IMR-90 (cell line): Measurements from ENCODE around the gene PSEN1. TPM values are rescaled to one million over a fixed set of nuclear protein-coding genes. Genes with fewer than 3 reads are reported as not detected.

Experiments
- ATAC-seq: fragments of 200-7000 bp; cut with Tn5 transposase; 2 replicates; pipeline ENCODE4 v1.9.1; 2020; ENCODE audit warnings: low read depth, mild to moderate bottlenecking, moderate library complexity
- BruUV-seq: library from RNA; stranded (reverse); fragments of 400-500 nt; replicated peaks from 2 replicates; lab custom pipeline; 2021; lab: Mats Ljungman, UMichigan
- CTCF ChIA-PET: fragments of 300-600 bp; formaldehyde crosslinking; extraction: SDS; loops from one replicate; lab custom pipeline; 2021; ENCODE audit warnings: antibody characterized with exemption; lab: Yijun Ruan, JAX
- POLR2A ChIA-PET: fragments of 300-600 bp; sonication (Branson Sonifier 250); formaldehyde crosslinking; loops from one replicate; lab custom pipeline; 2022; ENCODE audit warnings: antibody characterized with exemption; ENCODE audit not compliant: unreplicated experiment; lab: Charles Lee
- DNase-seq: peaks from one replicate; pipeline ENCODE4 v3.0.0; 2013
- H2AFZ ChIP-seq: replicated peaks from 2 replicates; pipeline ENCODE3; 2013; ENCODE audit warnings: low read length, mild to moderate bottlenecking; ENCODE audit not compliant: poor library complexity
- H2AK5ac ChIP-seq: 2 replicates; pipeline ENCODE4 v1.6.1; 2013; ENCODE audit warnings: low read depth, low read length, inconsistent platforms
- H2AK9ac ChIP-seq: replicated peaks from 2 replicates; pipeline ENCODE3; 2013; ENCODE audit warnings: mild to moderate bottlenecking, low read depth, low read length, moderate library complexity; ENCODE audit not compliant: poor library complexity
- H2BK120ac ChIP-seq: 2 replicates; pipeline ENCODE4 v1.6.1; 2013; ENCODE audit warnings: low read depth, low read length, inconsistent platforms
- H2BK15ac ChIP-seq: 3 replicates; pipeline ENCODE4 v1.6.1; 2013; ENCODE audit warnings: low read depth, low read length, inconsistent platforms
- H2BK20ac ChIP-seq: 2 replicates; pipeline ENCODE4 v1.6.1; 2013; ENCODE audit warnings: low read depth, mild to moderate bottlenecking, inconsistent platforms, low read length, moderate library complexity
- H2BK5ac ChIP-seq: 2 replicates; pipeline ENCODE4 v1.6.1; 2013; ENCODE audit warnings: mild to moderate bottlenecking, low read depth, low read length, inconsistent platforms; ENCODE audit not compliant: poor library complexity, severe bottlenecking
- H3K14ac ChIP-seq: replicated peaks from 2 replicates; pipeline ENCODE4 v1.6.1; 2013; ENCODE audit warnings: low read depth, low read length, inconsistent platforms
- H3K18ac ChIP-seq: 2 replicates; pipeline ENCODE4 v1.6.1; 2013; ENCODE audit warnings: low read depth, low read length, control low read depth
- H3K23ac ChIP-seq: 2 replicates; pipeline ENCODE4 v1.6.1; 2013; ENCODE audit warnings: low read depth, low read length, inconsistent platforms
- H3K27ac ChIP-seq: 2 replicates; pipeline ENCODE4 v1.5.1; 2013; ENCODE audit warnings: mild to moderate bottlenecking, control low read depth, low read length; ENCODE audit not compliant: insufficient read depth
- H3K27me3 ChIP-seq: 2 replicates; pipeline ENCODE4 v1.6.1; 2013; ENCODE audit warnings: low read length; ENCODE audit not compliant: control insufficient read depth, insufficient read depth
- H3K36me3 ChIP-seq: 2 replicates; pipeline ENCODE4 v1.6.1; 2013; ENCODE audit warnings: low read length, mixed read lengths; ENCODE audit not compliant: control insufficient read depth, insufficient read depth
- H3K4ac ChIP-seq: 2 replicates; pipeline ENCODE4 v1.6.1; 2013; ENCODE audit warnings: low read depth, low read length, inconsistent platforms
- H3K4me1 ChIP-seq: 2 replicates; pipeline ENCODE4 v1.6.1; 2013; ENCODE audit warnings: low read length, mixed read lengths; ENCODE audit not compliant: control insufficient read depth, insufficient read depth
- H3K4me2 ChIP-seq: 2 replicates; pipeline ENCODE4 v1.6.1; 2013; ENCODE audit warnings: low read depth, mild to moderate bottlenecking, control low read depth, low read length, moderate library complexity
- H3K4me3 ChIP-seq: 2 replicates; pipeline ENCODE4 v1.5.1; 2013; ENCODE audit warnings: low read depth, mild to moderate bottlenecking, control low read depth, low read length, moderate library complexity; ENCODE audit not compliant: insufficient read depth
- H3K56ac ChIP-seq: 2 replicates; pipeline ENCODE4 v1.6.1; 2013; ENCODE audit warnings: low read length, inconsistent platforms; ENCODE audit not compliant: insufficient read depth; ENCODE audit errors: extremely low read depth
- H3K79me1 ChIP-seq, 2 experiments: 2 replicates each; pipeline ENCODE4 v1.6.1; 2013; ENCODE audit warnings: low read length in 2 of 2, inconsistent platforms in 1 of 2, low read depth in 1 of 2
- H3K9ac ChIP-seq: 2 replicates; pipeline ENCODE4 v1.6.1; 2013; ENCODE audit warnings: low read depth, low read length, control low read depth
- H3K9me1 ChIP-seq: 2 replicates; pipeline ENCODE4 v1.6.1; 2013; ENCODE audit warnings: low read length, inconsistent platforms; ENCODE audit not compliant: insufficient read depth
- H3K9me3 ChIP-seq: 2 replicates; pipeline ENCODE4 v1.6.1; 2013; ENCODE audit warnings: low read length; ENCODE audit not compliant: control insufficient read depth, insufficient read depth
- H4K20me1 ChIP-seq: 2 replicates; pipeline ENCODE4 v1.6.1; 2013; ENCODE audit warnings: low read length, inconsistent platforms; ENCODE audit not compliant: insufficient read depth
- H4K5ac ChIP-seq: 2 replicates; pipeline ENCODE4 v1.6.1; 2013; ENCODE audit warnings: mild to moderate bottlenecking, low read depth, low read length, control low read depth
- H4K8ac ChIP-seq, 2 experiments: 2 replicates each; pipeline ENCODE4 v1.6.1; 2013; ENCODE audit warnings: low read depth in 2 of 2, low read length in 2 of 2, control low read depth in 1 of 2, inconsistent platforms in 1 of 2
- H4K91ac ChIP-seq: 2 replicates; pipeline ENCODE4 v1.6.1; 2013; ENCODE audit warnings: low read depth, low read length, inconsistent platforms; ENCODE audit not compliant: insufficient read depth
- BHLHE40 ChIP-seq: fragments of 150-350 bp; IDR thresholded peaks from 2 replicates; pipeline ENCODE4 v1.6.1; 2016; ENCODE audit warnings: mild to moderate bottlenecking, low read depth, low read length
- MXI1 ChIP-seq: IDR thresholded peaks from 2 replicates; pipeline ENCODE4 v1.6.1; 2012; ENCODE audit warnings: low read depth, mild to moderate bottlenecking, low read length, moderate library complexity, borderline replicate concordance
- WGBS, 2 experiments: methylation state at CpG; one replicate each; pipeline versions ENCODE4 v1.1.5 to v1.1.7; 2013; ENCODE audit warnings: missing lambda C conversion rate in 2 of 2; ENCODE audit not compliant: insufficient read length in 1 of 2; ENCODE audit errors: extremely low coverage in 2 of 2; 5-methylcytosine and 5-hydroxymethylcytosine counted together
- dilution Hi-C: fragments of 300-500 bp; cut with HindIII; formaldehyde crosslinking; loops from one replicate; pipeline ENCODE4 v1.14.3; 2018; ENCODE audit warnings: low sequenced_read_pairs; ENCODE audit not compliant: unreplicated experiment
- in situ Hi-C: fragments of 300-500 bp; cut with MboI; formaldehyde crosslinking; loops from 3 replicates; pipeline ENCODE4 v1.14.3; 2019; ENCODE audit warnings: low sequenced_read_pairs, inconsistent platforms, mixed read lengths
- intact Hi-C: fragments of 100-400 bp; cut with micrococcal nuclease; formaldehyde crosslinking; loops from 2 replicates; pipeline ENCODE4 v1.10.0; 2022
- polyA plus RNA-seq, 3 experiments: library from polyadenylated mRNA; depleted of rRNA; stranded (reverse); fragments of >200 nt; gene quantifications; 2 replicates each; pipeline ENCODE4 v1.2.3, GENCODE V29; 2012; ENCODE audit warnings: low replicate concordance in 1 of 3
- total RNA-seq: library from RNA; depleted of rRNA; stranded (reverse); fragments of >200 nt; gene quantifications from 2 replicates; pipeline ENCODE4 v1.2.3, GENCODE V29; 2012

PSEN1 gene
- total and polyA plus RNA-seq, 2 of the 4 experiments (the other 2 are of a cell fraction), result 14.8 to 62.7 TPM

DNA sequence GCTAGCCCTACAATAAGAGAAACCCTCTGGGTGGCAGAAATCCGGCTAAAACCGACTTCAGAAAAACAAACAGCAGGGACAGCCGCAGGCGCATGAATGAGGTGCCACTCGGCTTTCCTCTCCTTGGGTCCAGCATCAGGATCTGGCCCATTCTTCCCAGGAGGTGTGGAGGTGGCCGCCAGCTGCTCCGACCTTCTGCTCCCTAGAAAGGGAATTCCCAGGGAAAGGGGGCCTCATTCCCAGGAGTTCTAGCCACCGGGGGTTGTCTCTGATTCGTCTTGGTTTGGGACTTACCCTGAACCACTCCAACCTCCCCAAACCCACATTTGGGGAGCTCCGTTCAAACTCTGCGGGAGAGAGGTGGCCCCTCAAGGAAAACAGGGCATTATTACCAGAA is 114.0 kb downstream of the PSEN1 start:
- Histone ChIP-seq H3K56ac (no peak overlapping the region), H3K9ac (no peak overlapping the region), H2AK9ac (no peak overlapping the region), H3K18ac (no peak overlapping the region), H3K9me1 (0 out of 2 replicates have a peak, but pooled peaks cover 3% of the 10 kb centered on the region), H3K9me3 (no peaks in the 10 kb centered on the region), H3K27ac (no peak overlapping the region), H3K14ac (no peak overlapping the region), H3K23ac (no peak overlapping the region), H3K4ac (no peak overlapping the region), H4K8ac (no peak overlapping the region), H3K4me3 (no peak overlapping the region), H3K4me2 (no peak overlapping the region), H2BK15ac (no peak overlapping the region), H3K79me1 (0 out of 4 replicates have a peak, but pooled peaks cover 0 to under 1% of the 10 kb centered on the region in 2 experiments), H3K27me3 (no peaks in the 10 kb centered on the region), H2BK120ac (no peak overlapping the region), H4K5ac (no peak overlapping the region), H3K36me3 (no peaks in the 10 kb centered on the region), H4K20me1 (no peaks in the 10 kb centered on the region), H2AFZ (no peak overlapping the region), H3K4me1 (no peaks in the 10 kb centered on the region), H2AK5ac (no peak overlapping the region), H2BK20ac (no peak overlapping the region), H4K91ac (no peak overlapping the region), H2BK5ac (no peak overlapping the region)
- dilution Hi-C loops (no loop called here), in situ Hi-C loops (no loop called here), intact Hi-C loops (no loop called here)
- ChIA-PET CTCF (no interaction called here), POLR2A (no interaction called here)
- BruUV-seq, result no TSS peak
- WGBS, 2 experiments, result 78% methylated on average over 3 of the region's 11 CpGs; no CpG with 5 or more reads in 1 of the 2 experiments
- TF ChIP-seq BHLHE40 (no peak), MXI1 (no peak)
- DNase-seq (no peak), ATAC-seq (no peak)
